GM18951 (cell line): ENCODE results near the gene SSBP3.

Experiments
- POLR2A ChIP-seq: IDR thresholded peaks from 4 replicates; pipeline ENCODE4 v1.6.1; 2011; ENCODE audit warnings: mild to moderate bottlenecking; ENCODE audit not compliant: insufficient read length, insufficient read depth; ENCODE audit errors: extremely low read depth
- in situ Hi-C: fragments of 300-500 bp; cut with MboI; formaldehyde crosslinking; loops from one replicate; pipeline ENCODE4 v1.12.0; 2022; ENCODE audit warnings: low sequenced_read_pairs, mixed read lengths, inconsistent platforms; ENCODE audit not compliant: unreplicated experiment

SSBP3 gene

GRCh38 chr1:54282101-54282847 lies 123.9 kb downstream of the SSBP3 start:
- TF ChIP-seq POLR2A, result no peak
- in situ Hi-C loops, result no loop called here

GRCh38 chr1:54280651-54281050 lies 125.5 kb downstream of the SSBP3 start:
- in situ Hi-C loops, result no loop called here
- no peak for TF ChIP-seq POLR2A

GRCh38 chr1:54279457-54279856 lies 126.7 kb downstream of the SSBP3 start:
- no peak for TF ChIP-seq POLR2A
- in situ Hi-C loops, result no loop called here

- no peak for TF ChIP-seq POLR2A
- in situ Hi-C loops, result no loop called here
Observed at GRCh38 chr1:54278941-54279422, 127.2 kb downstream of the SSBP3 start.

GRCh38 chr1:54277451-54278341 lies 128.5 kb downstream of the SSBP3 start:
- no peak for TF ChIP-seq POLR2A
- in situ Hi-C loops, result no loop called here

GRCh38 chr1:54276617-54277450 lies 129.4 kb downstream of the SSBP3 start:
- no peak for TF ChIP-seq POLR2A
- in situ Hi-C loops, result no loop called here

GRCh38 chr1:54275349-54275748 lies 130.8 kb downstream of the SSBP3 start:
- in situ Hi-C loops, result no loop called here
- no peak for TF ChIP-seq POLR2A

GRCh38 chr1:54274881-54275280 lies 131.3 kb downstream of the SSBP3 start:
- TF ChIP-seq POLR2A, result no peak
- in situ Hi-C loops, result no loop called here

- in situ Hi-C loops, result no loop called here
- TF ChIP-seq POLR2A, result no peak
Observed at GRCh38 chr1:54274448-54274847, 131.7 kb downstream of the SSBP3 start.

- in situ Hi-C loops, result no loop called here
- no peak for TF ChIP-seq POLR2A
Observed at GRCh38 chr1:54273795-54274163, 132.4 kb downstream of the SSBP3 start.

- in situ Hi-C loops, result no loop called here
- no peak for TF ChIP-seq POLR2A
Observed at GRCh38 chr1:54273092-54273794, 133.0 kb downstream of the SSBP3 start.

- TF ChIP-seq POLR2A, result no peak
- in situ Hi-C loops, result no loop called here
Observed at GRCh38 chr1:54272772-54273091, 133.5 kb downstream of the SSBP3 start.

- no peak for TF ChIP-seq POLR2A
Observed at GRCh38 chr1:54272134-54272533, 134.1 kb downstream of the SSBP3 start.

GRCh38 chr1:54271341-54271740 lies 134.9 kb downstream of the SSBP3 start:
- no peak for TF ChIP-seq POLR2A
- in situ Hi-C loops, result no loop called here

More at GRCh38 chr1:54272134-54272533, 134.1 kb downstream of the SSBP3 start:
- in situ Hi-C loops, result no loop called here
